ENCODE results near the gene HECTD3.
"Not testable (repeated sequence)": the region's sequence is repeated elsewhere in the genome, so short reads cannot be mapped to it uniquely, and the experiment has no call there.

The HECTD3 gene

GRCh38 chr1:45013551-45014209, 2.6 kb upstream of the HECTD3 start:
- no peak for DNase-seq

- DNase-seq = peak; percentile 45
These were observed 1.6 kb upstream of the HECTD3 start for GRCh38 chr1:45012639-45013278.

DNA sequence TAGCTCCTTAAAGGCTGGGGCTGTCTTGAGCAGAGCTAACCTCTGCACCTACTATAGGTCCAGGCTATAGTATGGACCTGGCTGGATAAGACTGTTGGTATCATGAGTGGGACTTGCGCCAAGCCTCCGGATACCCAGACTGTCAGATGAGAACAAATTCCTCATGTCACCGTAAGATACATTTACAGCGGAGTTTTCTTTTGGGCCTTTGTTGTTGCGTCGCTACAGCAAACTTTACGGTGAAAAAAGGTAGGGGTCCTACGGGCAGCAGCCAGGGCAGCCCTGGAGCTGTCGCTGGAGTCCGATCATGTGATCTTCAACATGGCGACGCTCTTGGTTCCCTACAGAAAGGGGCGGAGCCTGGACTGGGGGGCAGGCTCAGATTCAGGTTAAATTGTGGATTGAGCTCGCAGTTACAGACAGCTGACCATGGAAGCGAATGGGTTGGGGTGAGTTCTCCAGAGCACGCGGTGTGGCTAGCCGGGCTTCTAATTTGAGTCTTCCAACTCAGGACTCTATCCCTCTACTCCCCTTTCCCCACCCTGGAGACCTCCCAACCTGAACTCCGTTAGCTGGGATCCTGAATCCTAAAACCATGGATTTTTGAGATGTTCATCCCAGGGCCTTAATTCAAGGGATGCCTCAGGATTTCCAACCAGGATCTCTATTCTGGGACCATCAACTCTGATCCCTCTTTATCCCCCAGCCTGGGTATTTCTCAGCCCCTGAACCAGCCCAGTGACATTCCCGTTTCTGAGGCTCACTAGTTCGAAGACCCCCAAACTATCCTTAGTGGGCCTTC, 914 bp upstream of the HECTD3 start, which contains the start of gene UROD:
Gene UROD, plus strand, starts transcription at position 418 of the 802 bp plus-strand sequence. Its CDS starts 12 bp downstream, at position 430.
- peak; percentile 97 for DNase-seq

GRCh38 chr1:45009956-45010854, 919 bp downstream of the HECTD3 start:
- DNase-seq = peak; percentile 28

DNA sequence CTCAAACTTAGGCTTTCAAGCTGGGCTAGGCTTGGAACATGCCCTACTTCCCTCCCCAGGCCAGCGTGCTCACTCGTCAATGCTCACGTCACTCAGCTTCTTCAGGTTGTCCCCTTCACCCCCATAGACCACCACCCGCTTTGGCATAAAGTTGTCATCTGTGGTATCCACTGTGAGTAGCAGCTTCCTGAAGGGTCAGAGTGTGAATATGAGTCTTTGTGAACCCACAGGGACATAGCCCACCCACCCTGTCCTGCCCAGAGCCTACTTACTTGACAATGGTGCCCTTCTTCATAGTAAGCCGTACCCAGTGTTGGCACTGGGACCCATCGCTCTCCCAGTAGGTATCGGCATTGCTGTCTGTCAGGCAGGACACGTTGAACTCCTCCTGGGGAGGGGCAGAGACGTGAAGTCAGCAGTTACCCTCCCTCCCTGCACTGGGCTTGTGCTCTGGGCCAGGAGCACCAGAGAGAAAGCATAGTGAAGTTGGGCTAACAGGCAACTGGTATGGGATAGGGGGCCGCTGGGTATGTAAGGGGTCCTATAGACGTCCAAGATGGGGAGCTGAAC, 1.7 kb downstream of the HECTD3 start:
- DNase-seq = no peak

- no peak for DNase-seq
These were observed 2.6 kb downstream of the HECTD3 start for GRCh38 chr1:45008516-45008915.

DNA sequence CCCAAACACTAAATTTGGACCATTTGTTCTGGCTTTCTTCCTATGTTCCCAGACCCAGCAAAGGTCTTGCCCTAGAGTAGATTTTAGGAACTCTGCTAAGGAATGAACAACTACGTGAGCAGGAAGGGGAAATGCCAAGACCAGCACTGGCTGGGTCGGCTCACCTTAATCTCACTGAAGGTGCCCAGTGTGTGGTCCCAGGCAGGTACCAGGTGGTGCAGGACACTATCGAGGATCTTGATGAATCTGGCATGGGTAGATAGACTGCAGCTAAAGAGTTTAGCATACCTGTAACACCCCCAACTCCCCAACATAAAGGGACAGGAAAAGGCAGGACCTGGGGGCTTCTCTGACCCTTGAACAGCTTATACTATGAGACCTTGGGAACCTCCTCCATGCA, 3.0 kb downstream of the HECTD3 start:
- no peak for DNase-seq

- no peak for DNase-seq
These were observed 3.8 kb downstream of the HECTD3 start for GRCh38 chr1:45007311-45007710.

- no peak for DNase-seq
These were observed 5.4 kb downstream of the HECTD3 start for GRCh38 chr1:45005761-45006160.

DNA sequence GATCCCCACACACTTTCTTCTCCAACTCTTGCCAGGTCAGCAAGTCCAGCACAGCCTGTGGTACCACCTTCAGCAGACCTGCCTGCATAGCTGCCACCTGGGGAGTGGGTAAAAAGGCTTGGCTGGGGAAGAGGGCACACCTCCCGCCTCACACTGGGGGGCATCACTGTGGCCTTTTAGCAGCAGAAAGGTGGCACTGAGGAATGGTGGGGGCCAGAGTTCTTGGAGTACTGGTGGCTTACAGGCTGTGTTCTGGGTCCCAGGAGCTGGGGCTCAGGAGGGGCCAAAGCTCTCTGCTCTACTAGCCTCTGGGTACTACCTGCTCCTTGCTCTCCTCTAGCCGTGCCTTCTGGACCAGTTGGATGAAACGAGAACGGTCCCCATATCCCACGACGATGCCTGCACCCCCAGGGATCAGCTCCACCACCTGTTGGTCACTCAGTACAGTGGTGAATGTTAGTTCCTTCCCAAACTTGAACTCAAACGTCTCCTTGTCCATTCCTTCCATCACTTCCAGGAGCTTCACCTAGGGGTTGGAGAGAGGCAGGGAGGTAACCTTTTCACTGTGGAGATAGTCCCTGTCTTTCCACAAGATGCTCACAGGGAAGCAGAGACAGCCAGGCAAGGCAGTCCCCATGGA, 6.7 kb downstream of the HECTD3 start:
- DNase-seq = no peak

GRCh38 chr1:45003741-45004140, 7.4 kb downstream of the HECTD3 start:
- DNase-seq = no peak

DNA sequence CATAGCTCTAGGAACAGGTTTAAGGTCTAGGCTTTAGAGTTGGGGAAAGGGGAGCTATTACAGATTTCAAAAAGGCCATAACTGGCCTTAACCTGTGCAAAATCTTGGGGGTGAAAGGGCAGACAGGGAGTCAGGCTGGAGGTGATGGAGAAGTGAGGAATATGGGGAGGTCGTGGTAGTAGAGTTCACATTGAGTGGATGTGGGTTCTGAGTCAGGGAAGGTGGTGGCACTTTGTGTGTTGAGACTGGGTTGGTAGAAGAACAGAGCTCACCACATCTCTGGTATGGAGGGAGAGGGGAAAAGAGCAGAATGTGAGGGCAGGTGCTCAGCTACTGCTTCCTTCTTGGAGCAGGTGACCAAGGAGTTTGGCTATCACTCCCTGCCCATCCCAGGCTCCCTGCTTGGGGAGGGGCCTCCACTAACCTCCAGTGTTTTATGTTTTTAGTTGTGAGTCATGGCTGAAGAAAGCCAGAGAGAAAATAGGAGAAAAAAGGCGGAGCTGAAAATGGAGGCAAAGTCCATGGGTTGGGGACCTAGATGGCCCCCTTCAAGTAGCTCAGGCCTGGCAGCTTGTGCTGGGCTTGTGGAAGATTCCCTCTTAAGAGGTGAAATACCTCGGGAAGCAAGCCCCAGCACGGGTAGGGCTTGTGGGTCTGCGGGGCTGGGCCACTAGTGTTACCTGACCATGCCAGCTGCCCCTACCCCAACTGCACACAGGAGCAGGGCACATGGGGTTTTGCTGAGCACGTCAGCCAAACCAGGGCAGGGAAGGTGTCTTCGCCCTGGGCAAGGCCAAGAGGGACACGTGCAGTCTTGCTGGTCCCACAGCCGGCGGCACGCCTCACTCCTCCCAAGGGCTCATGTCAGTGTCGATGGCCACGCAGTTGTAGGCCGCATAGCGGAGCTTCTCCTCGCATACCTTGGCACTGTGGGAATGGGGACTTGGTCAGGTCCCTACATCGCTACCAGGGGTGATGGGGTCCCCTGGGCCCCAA, 8.2 kb downstream of the HECTD3 start:
- no peak for DNase-seq

DNA sequence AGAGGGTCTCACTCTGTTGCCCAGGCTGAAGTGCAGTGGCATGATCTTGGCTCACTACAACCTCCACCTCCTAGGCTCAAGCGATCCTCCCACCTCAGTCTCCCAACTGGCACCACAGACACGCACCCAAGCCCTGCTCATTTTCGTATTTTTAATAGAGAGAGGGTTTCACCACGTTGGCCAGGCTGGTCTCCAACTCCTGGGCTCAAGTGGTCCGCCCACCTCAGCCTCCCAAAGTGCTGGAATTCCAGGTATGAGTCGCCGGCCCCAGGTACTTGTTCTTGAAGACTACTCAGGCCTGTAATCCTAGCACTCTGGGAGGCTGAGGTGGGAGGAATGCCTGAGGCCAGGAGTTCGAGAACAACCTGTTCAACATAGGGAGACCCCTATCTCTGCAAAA, 9.5 kb downstream of the HECTD3 start:
- not testable (repeated sequence) for DNase-seq

- no peak for DNase-seq
These were observed 10.1 kb downstream of the HECTD3 start for GRCh38 chr1:45001011-45001481.

DNA sequence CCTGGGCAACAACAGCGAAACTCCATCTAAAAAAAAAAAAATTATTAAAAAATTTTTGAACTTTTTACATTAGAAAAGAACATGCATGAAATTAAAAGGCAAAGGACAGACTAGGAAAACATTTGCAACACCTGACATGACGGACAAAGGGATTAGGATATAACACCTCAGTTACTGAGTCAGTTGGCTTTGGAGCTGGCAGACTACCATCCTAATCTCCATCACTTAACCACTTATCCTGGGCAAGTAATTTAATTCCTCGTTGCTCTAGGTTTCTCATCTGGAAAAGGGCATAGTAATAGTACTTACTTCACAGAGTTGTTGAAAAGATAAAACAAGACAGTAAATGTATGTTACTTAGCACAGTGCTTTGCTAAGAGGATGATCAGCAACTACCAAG, 11.9 kb downstream of the HECTD3 start:
- DNase-seq = no peak

DNA sequence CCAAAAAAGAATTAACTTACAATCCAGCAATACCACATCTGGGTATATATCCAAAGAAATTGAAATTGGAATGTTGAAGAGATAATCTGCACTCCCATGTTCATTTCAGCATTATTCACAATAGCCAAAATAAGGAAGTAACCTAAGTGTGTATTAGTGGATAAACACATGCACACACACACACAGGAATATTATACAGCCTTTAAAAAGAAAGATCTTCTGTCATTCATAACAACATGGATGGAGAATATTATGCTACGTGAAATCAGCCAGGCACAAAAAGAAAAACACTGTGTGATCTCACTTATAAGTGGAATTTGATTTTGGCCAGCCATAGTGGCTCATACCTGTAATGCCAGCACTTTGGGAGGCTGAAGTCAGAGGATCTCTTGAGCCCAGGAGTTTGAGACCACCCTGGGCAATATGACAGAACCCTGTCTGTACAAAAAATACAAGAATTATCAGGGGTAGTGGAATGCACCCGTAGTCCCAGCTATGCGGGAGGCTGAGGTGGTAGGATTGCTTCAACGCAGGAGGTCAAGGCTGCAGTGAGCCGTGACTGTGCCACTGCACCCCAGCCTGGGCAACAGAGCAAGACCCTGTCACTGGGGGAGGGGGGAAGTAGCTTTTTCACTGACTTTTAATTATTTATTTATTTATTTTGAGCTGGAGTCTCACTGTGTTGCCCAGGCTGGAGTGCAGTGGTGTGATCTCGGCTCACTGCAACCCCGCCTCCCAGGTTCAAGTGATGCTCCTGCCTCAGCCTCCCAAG, 15.5 kb downstream of the HECTD3 start:
- DNase-seq = no peak

DNA sequence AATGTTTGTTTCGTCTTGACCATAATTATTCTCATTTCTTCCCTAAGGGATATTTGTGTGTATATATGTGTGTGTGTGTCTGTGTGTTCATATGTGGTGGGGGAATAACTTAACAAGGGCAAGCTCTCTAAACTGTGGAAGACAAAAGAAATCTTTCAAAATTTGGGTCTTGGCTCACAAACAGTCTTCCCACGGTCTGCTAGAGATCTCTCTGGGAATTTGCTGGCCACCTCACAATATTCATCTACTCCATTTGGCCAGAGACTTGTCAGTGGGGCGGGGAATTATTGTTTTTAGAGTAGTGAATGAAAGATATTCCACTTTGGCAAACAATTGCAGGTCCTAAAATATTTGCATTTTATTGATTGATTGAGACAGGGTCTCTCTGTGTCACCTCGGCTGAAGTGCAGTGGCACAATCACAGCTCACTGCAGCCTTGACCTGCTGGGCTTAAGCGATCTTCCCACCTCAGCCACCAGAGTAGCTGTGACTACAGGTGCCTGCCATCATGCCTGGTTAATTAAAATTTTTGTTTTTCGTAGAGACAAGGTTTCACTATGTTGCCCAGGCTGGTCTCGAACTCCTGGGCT, 16.7 kb downstream of the HECTD3 start:
- no peak for DNase-seq

- DNase-seq = no peak
These were observed 22.5 kb downstream of the HECTD3 start for GRCh38 chr1:44988531-44989156.

Measured in NCI-H345 (cell line).